Left hindlimb (tissue), 1 donor: ENCODE measurements around the gene TBL1X.
A peak's percentile ranks its signal among the peaks of the same experiment; 100 is the strongest.

Experiments used
- DNase-seq: peaks from one replicate; pipeline ENCODE4 v3.0.0-alpha.2; 2018

TBL1X gene

GRCh38 chrX:9593756-9594155 lies 128.9 kb downstream of the TBL1X start:
- DNase-seq: no peak

GRCh38 chrX:9595174-9595573 lies 130.3 kb downstream of the TBL1X start:
- DNase-seq: peak; percentile 44

- DNase-seq: no peak
These were observed 132.0 kb downstream of the TBL1X start for GRCh38 chrX:9596837-9597236.

- DNase-seq: no peak
These were observed 132.6 kb downstream of the TBL1X start for GRCh38 chrX:9597361-9598035.

- no peak for DNase-seq
These were observed 133.5 kb downstream of the TBL1X start for GRCh38 chrX:9598344-9598743.

GRCh38 chrX:9604111-9604907 lies 139.5 kb downstream of the TBL1X start:
- no peak for DNase-seq

- no peak for DNase-seq
These were observed 140.0 kb downstream of the TBL1X start for GRCh38 chrX:9604908-9605306.

- DNase-seq: no peak
These were observed 140.6 kb downstream of the TBL1X start for GRCh38 chrX:9605484-9605883.

GRCh38 chrX:9606971-9607370 lies 142.1 kb downstream of the TBL1X start:
- DNase-seq: no peak

- DNase-seq: no peak
These were observed 144.6 kb downstream of the TBL1X start for GRCh38 chrX:9609499-9609898.

GRCh38 chrX:9609987-9610386 lies 145.1 kb downstream of the TBL1X start:
- no peak for DNase-seq

- DNase-seq: no peak
These were observed 146.0 kb downstream of the TBL1X start for GRCh38 chrX:9610771-9611392.

GRCh38 chrX:9611436-9612145 lies 146.7 kb downstream of the TBL1X start:
- DNase-seq: no peak

GRCh38 chrX:9612146-9612505 lies 147.3 kb downstream of the TBL1X start:
- DNase-seq: no peak

GRCh38 chrX:9614016-9614415 lies 149.2 kb downstream of the TBL1X start:
- DNase-seq: no peak

GRCh38 chrX:9619133-9619532 lies 154.3 kb downstream of the TBL1X start:
- no peak for DNase-seq

GRCh38 chrX:9619581-9619980 lies 154.7 kb downstream of the TBL1X start:
- DNase-seq: no peak

- no peak for DNase-seq
These were observed 157.3 kb downstream of the TBL1X start for GRCh38 chrX:9622128-9622527.

- no peak for DNase-seq
These were observed 161.5 kb downstream of the TBL1X start for GRCh38 chrX:9626379-9626778.

GRCh38 chrX:9627922-9628321 lies 163.1 kb downstream of the TBL1X start:
- no peak for DNase-seq

- no peak for DNase-seq
These were observed 164.1 kb downstream of the TBL1X start for GRCh38 chrX:9628779-9629493.

GRCh38 chrX:9634551-9634950 lies 169.7 kb downstream of the TBL1X start:
- no peak for DNase-seq

- DNase-seq: peak; percentile 66
These were observed 170.5 kb downstream of the TBL1X start for GRCh38 chrX:9635368-9635767.
